Chondrocyte (in vitro differentiated cells): ENCODE measurements around the gene SRM. TPM values are rescaled to one million over a fixed set of nuclear protein-coding genes. Genes with fewer than 3 reads are reported as not detected.

Experiments
- DNase-seq: peaks from one replicate; pipeline ENCODE4 v3.0.0; 2021; ENCODE audit warnings: mixed read lengths, low spot score
- H3K27ac Mint-ChIP-seq: one replicate; pipeline ENCODE4 v1.8.0; 2021; ENCODE audit warnings: mild to moderate bottlenecking, moderate library complexity, mixed read lengths; ENCODE audit not compliant: unreplicated experiment
- H3K27me3 Mint-ChIP-seq: 2 replicates; pipeline ENCODE4 v1.8.0; 2021; ENCODE audit warnings: low read depth, mixed read lengths
- H3K36me3 Mint-ChIP-seq: 2 replicates; pipeline ENCODE4 v1.8.0; 2021; ENCODE audit warnings: low read depth, mixed read lengths
- H3K4me1 Mint-ChIP-seq: 2 replicates; pipeline ENCODE4 v1.8.0; 2021; ENCODE audit warnings: low read depth, mild to moderate bottlenecking, mixed read lengths
- H3K4me3 Mint-ChIP-seq: one replicate; pipeline ENCODE4 v1.8.0; 2021; ENCODE audit warnings: mild to moderate bottlenecking, moderate library complexity, mixed read lengths; ENCODE audit not compliant: unreplicated experiment
- H3K9me3 Mint-ChIP-seq: 2 replicates; pipeline ENCODE4 v1.8.0; 2021; ENCODE audit warnings: low read depth, mixed read lengths
- CTCF ChIP-seq: fragments of 200-600 bp; sonication (generic); IDR thresholded peaks from 2 replicates; pipeline ENCODE4 v1.5.0; 2021; ENCODE audit warnings: antibody characterized with exemption, mild to moderate bottlenecking, moderate library complexity
- total RNA-seq: library from RNA; stranded (reverse); gene quantifications from 3 replicates; pipeline ENCODE4 v1.2.1, GENCODE V29; 2021

The SRM gene
- total RNA-seq, 1 donor from 2014 or later: 141 TPM

- Mint-ChIP-seq H3K27me3 (no peaks in the 10 kb centered on the region), H3K27ac (no peak overlapping the region), H3K36me3 (no peaks in the 10 kb centered on the region), H3K4me1 (no peaks in the 10 kb centered on the region), H3K9me3 (no peaks in the 10 kb centered on the region), H3K4me3 (no peak overlapping the region)
- no peak for TF ChIP-seq CTCF
- DNase-seq: no peak
Measured at GRCh38 chr1:11045428-11046269, 14.2 kb downstream of the SRM start.

- H3K36me3 Mint-ChIP-seq: no peaks in the 10 kb centered on the region
- no peak overlapping the region for H3K4me3 Mint-ChIP-seq
- no peaks in the 10 kb centered on the region for H3K27me3 Mint-ChIP-seq
- no peak for DNase-seq
- H3K4me1 Mint-ChIP-seq: no peaks in the 10 kb centered on the region
- no peak for TF ChIP-seq CTCF
- no peaks in the 10 kb centered on the region for H3K9me3 Mint-ChIP-seq
- no peak overlapping the region for H3K27ac Mint-ChIP-seq
Measured at GRCh38 chr1:11044849-11045427, 14.9 kb downstream of the SRM start.

GRCh38 chr1:11044086-11044848, 15.6 kb downstream of the SRM start:
- H3K4me1 Mint-ChIP-seq: no peaks in the 10 kb centered on the region
- H3K27ac Mint-ChIP-seq: no peak overlapping the region
- no peaks in the 10 kb centered on the region for H3K27me3 Mint-ChIP-seq
- no peaks in the 10 kb centered on the region for H3K9me3 Mint-ChIP-seq
- no peak overlapping the region for H3K4me3 Mint-ChIP-seq
- H3K36me3 Mint-ChIP-seq: no peaks in the 10 kb centered on the region
- DNase-seq: no peak
- no peak for TF ChIP-seq CTCF

- Mint-ChIP-seq H3K4me3 (no peak overlapping the region), H3K36me3 (no peaks in the 10 kb centered on the region), H3K4me1 (no peaks in the 10 kb centered on the region), H3K9me3 (no peaks in the 10 kb centered on the region), H3K27ac (no peak overlapping the region), H3K27me3 (no peaks in the 10 kb centered on the region)
- no peak for TF ChIP-seq CTCF
- DNase-seq: no peak
Measured at GRCh38 chr1:11042995-11043874, 16.6 kb downstream of the SRM start.
